ENCODE data around the gene NCAM1. TPM values are rescaled to one million over a fixed set of nuclear protein-coding genes. Genes with fewer than 3 reads are reported as not detected.

The NCAM1 gene
- total and polyA plus RNA-seq, 2 donors (not counting 1 experiment from before 2014, with no cell fraction given): 0.17 to 2.6 TPM

GRCh38 chr11:113314389-113315301, 353.4 kb downstream of the NCAM1 start, which contains the start of gene TTC12:
Gene TTC12, plus strand, starts transcription at chr11:113314583. Its CDS starts 1,675 bp downstream, at chr11:113316258.
- H3K9me3 ChIP-seq (ENCODE audit: control insufficient read depth, insufficient read depth, low read depth, low read length): no peaks in the 10 kb centered on the region
- no peaks in the 10 kb centered on the region for H3K79me2 ChIP-seq (ENCODE audit: control insufficient read depth, insufficient read depth, low read length)
- H3K36me3 ChIP-seq (ENCODE audit: control insufficient read depth, insufficient read depth, low read length): no peaks in the 10 kb centered on the region
- H4K20me1 ChIP-seq (ENCODE audit: control insufficient read depth, extremely low read depth, insufficient read depth, low read length): no peaks in the 10 kb centered on the region
- peak within 1 kb of the TSS; percentile 56 to 83 (median 80) for H3K4me3 ChIP-seq (replicated peaks in 1 of 4; ENCODE audit: control extremely low read depth in 1 of 4, insufficient read depth in 1 of 4, low read depth in 3 of 4, low read length in 4 of 4)
- peak; percentile 85 to 87 for DNase-seq (ENCODE audit: low read depth in 2 of 2)
- peak within 1 kb of the TSS; percentile 83 for H3K27ac ChIP-seq (ENCODE audit: insufficient read depth, low read length)
- no peak for TF ChIP-seq EZH2 (IDR thresholded peaks at IDR 0.05; ENCODE audit: low read length, missing control alignments)
- TF ChIP-seq CTCF (conservative IDR thresholded peaks at IDR 0.05 in 1 of 2, IDR thresholded peaks at IDR 0.05 in 1 of 2; ENCODE audit: low read depth in 1 of 2, low read length in 2 of 2): no peak
- peak within 1 kb of the TSS; percentile 80 for H3K9ac ChIP-seq (ENCODE audit: insufficient read depth, low read length)
- H3K4me2 ChIP-seq (ENCODE audit: extremely low read depth, insufficient read depth, low read length): peak within 1 kb of the TSS; percentile 92
- no peaks in the 10 kb centered on the region for H3K27me3 ChIP-seq (ENCODE audit: control insufficient read depth, insufficient read depth, low read length)
- peak within 1 kb of the TSS; percentile 87 for H2AFZ ChIP-seq (ENCODE audit: low read length)
- H3K4me1 ChIP-seq (ENCODE audit: control insufficient read depth, extremely low read depth, insufficient read depth, low read length): no peaks in the 10 kb centered on the region

DNA sequence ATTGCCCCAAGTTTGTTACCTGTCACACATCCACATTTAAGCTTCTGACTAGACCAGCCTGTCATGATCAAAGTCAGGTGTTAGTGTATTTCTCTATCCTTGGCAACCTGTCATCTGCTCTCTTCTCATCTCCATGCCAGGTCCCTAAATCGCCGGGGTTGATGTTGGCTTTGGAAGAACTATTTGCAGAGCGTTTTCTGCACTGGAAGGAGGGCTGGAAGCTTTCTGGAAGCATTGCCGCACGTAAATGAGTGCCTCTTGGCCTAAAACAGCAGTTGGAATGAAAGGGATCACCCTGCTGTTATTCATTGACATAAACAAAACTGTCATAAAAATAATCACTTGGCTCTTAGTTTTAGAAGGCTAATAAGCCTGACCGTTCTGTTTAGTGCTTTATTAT, 354.6 kb downstream of the NCAM1 start:
- no peak overlapping the region for H3K9ac ChIP-seq (ENCODE audit: insufficient read depth, low read length)
- H4K20me1 ChIP-seq (ENCODE audit: control insufficient read depth, extremely low read depth, insufficient read depth, low read length): no peaks in the 10 kb centered on the region
- no peaks in the 10 kb centered on the region for H3K27me3 ChIP-seq (ENCODE audit: control insufficient read depth, insufficient read depth, low read length)
- H3K79me2 ChIP-seq (ENCODE audit: control insufficient read depth, insufficient read depth, low read length): no peaks in the 10 kb centered on the region
- no peak overlapping the region for H3K27ac ChIP-seq (ENCODE audit: insufficient read depth, low read length)
- H3K9me3 ChIP-seq (ENCODE audit: control insufficient read depth, insufficient read depth, low read depth, low read length): no peaks in the 10 kb centered on the region
- DNase-seq (ENCODE audit: low read depth in 2 of 2): no peak
- no peaks in the 10 kb centered on the region for H3K4me1 ChIP-seq (ENCODE audit: control insufficient read depth, extremely low read depth, insufficient read depth, low read length)
- H2AFZ ChIP-seq (ENCODE audit: low read length): no peak overlapping the region
- TF ChIP-seq CTCF (conservative IDR thresholded peaks at IDR 0.05 in 1 of 2, IDR thresholded peaks at IDR 0.05 in 1 of 2; ENCODE audit: low read depth in 1 of 2, low read length in 2 of 2) (no peak), EZH2 (IDR thresholded peaks at IDR 0.05; ENCODE audit: low read length, missing control alignments) (no peak)
- no peaks in the 10 kb centered on the region for H3K36me3 ChIP-seq (ENCODE audit: control insufficient read depth, insufficient read depth, low read length)
- no peak overlapping the region for H3K4me2 ChIP-seq (ENCODE audit: extremely low read depth, insufficient read depth, low read length)
- H3K4me3 ChIP-seq (replicated peaks in 1 of 4; ENCODE audit: control extremely low read depth in 1 of 4, insufficient read depth in 1 of 4, low read depth in 3 of 4, low read length in 4 of 4): no peak overlapping the region

- Histone ChIP-seq H3K27ac (ENCODE audit: insufficient read depth, low read length) (no peak overlapping the region), H3K4me1 (ENCODE audit: control insufficient read depth, extremely low read depth, insufficient read depth, low read length) (no peaks in the 10 kb centered on the region), H3K4me2 (ENCODE audit: extremely low read depth, insufficient read depth, low read length) (no peak overlapping the region), H3K36me3 (ENCODE audit: control insufficient read depth, insufficient read depth, low read length) (no peaks in the 10 kb centered on the region), H3K9me3 (ENCODE audit: control insufficient read depth, insufficient read depth, low read depth, low read length) (no peaks in the 10 kb centered on the region), H4K20me1 (ENCODE audit: control insufficient read depth, extremely low read depth, insufficient read depth, low read length) (no peaks in the 10 kb centered on the region), H3K27me3 (ENCODE audit: control insufficient read depth, insufficient read depth, low read length) (no peaks in the 10 kb centered on the region), H2AFZ (ENCODE audit: low read length) (no peak overlapping the region), H3K79me2 (ENCODE audit: control insufficient read depth, insufficient read depth, low read length) (no peaks in the 10 kb centered on the region), H3K9ac (ENCODE audit: insufficient read depth, low read length) (no peak overlapping the region), H3K4me3 (replicated peaks in 1 of 4; ENCODE audit: control extremely low read depth in 1 of 4, insufficient read depth in 1 of 4, low read depth in 3 of 4, low read length in 4 of 4) (no peak overlapping the region)
- TF ChIP-seq EZH2 (IDR thresholded peaks at IDR 0.05; ENCODE audit: low read length, missing control alignments): no peak
- TF ChIP-seq CTCF (conservative IDR thresholded peaks at IDR 0.05 in 1 of 2, IDR thresholded peaks at IDR 0.05 in 1 of 2; ENCODE audit: low read depth in 1 of 2, low read length in 2 of 2): no peak
- DNase-seq (ENCODE audit: low read depth in 2 of 2): no peak
These were observed 355.0 kb downstream of the NCAM1 start for GRCh38 chr11:113316256-113316655.

All from fibroblast of lung (primary cell).